Activated CD8-positive, alpha-beta T cell treated with anti-CD3 and anti-CD28 coated beads for 36 hours (primary cell): ENCODE measurements around the gene NLE1. TPM values are rescaled to one million over a fixed set of nuclear protein-coding genes. Genes with fewer than 3 reads are reported as not detected.

Experiments
- ATAC-seq: fragments of 200-7000 bp; cut with Tn5 transposase; one replicate; pipeline ENCODE4 v1.10.0; 2021; ENCODE audit warnings: mild to moderate bottlenecking, moderate library complexity
- CTCF ChIA-PET: fragments of 350-600 bp; sonication (Branson Sonifier 250); formaldehyde crosslinking; loops from one replicate; lab custom pipeline; 2021; ENCODE audit warnings: antibody characterized with exemption; lab: Charles Lee
- POLR2A ChIA-PET: fragments of 350-600 bp; sonication (Branson Sonifier 250); formaldehyde crosslinking; loops from one replicate; lab custom pipeline; 2021; ENCODE audit warnings: antibody characterized with exemption; lab: Charles Lee
- DNase-seq: peaks from one replicate; pipeline ENCODE4 v3.0.0-alpha.2; 2020
- H3K27ac Mint-ChIP-seq: one replicate; pipeline ENCODE4 v1.8.0; 2021; ENCODE audit warnings: mild to moderate bottlenecking, mixed read lengths
- H3K27me3 Mint-ChIP-seq: one replicate; pipeline ENCODE4 v1.8.0; 2021; ENCODE audit warnings: mixed read lengths
- H3K36me3 Mint-ChIP-seq: one replicate; pipeline ENCODE4 v1.8.0; 2021; ENCODE audit warnings: low read depth, mixed read lengths
- H3K4me1 Mint-ChIP-seq: one replicate; pipeline ENCODE4 v1.8.0; 2021; ENCODE audit warnings: low read depth, mixed read lengths
- H3K4me3 Mint-ChIP-seq: one replicate; pipeline ENCODE4 v1.8.0; 2021; ENCODE audit warnings: mild to moderate bottlenecking, moderate library complexity, mixed read lengths
- H3K9me3 Mint-ChIP-seq: one replicate; pipeline ENCODE4 v1.8.0; 2021; ENCODE audit warnings: mixed read lengths
- CTCF ChIP-seq: fragments of 200-600 bp; IDR thresholded peaks from one replicate; pipeline ENCODE4 v1.8.0; 2022; ENCODE audit warnings: antibody characterized with exemption, mild to moderate bottlenecking
- intact Hi-C: fragments of 100-400 bp; cut with micrococcal nuclease; formaldehyde crosslinking; loops from one replicate; pipeline ENCODE4 v1.10.0; 2022
- total RNA-seq, 2 experiments: library from RNA; stranded (reverse); gene quantifications; one replicate each; pipeline ENCODE4 v1.2.3, GENCODE V29; 2021

Gene NLE1
- total RNA-seq, 2 experiments from 2014 or later: 49.1 to 49.8 TPM

- Mint-ChIP-seq H3K4me1 (peaks cover 3% of the 10 kb centered on the region), H3K36me3 (peaks cover 35% of the 10 kb centered on the region), H3K4me3 (no peak overlapping the region), H3K27me3 (no peaks in the 10 kb centered on the region), H3K27ac (peak overlapping the region; percentile 11), H3K9me3 (no peaks in the 10 kb centered on the region)
- ChIA-PET CTCF (interaction anchor here (1.2 to 3.3 kb wide), 3 partner anchors 9 to 11 kb away, joined by 3 to 19 read pairs (median 12); partner anchors contain the start of genes FNDC8 and RAD51D), POLR2A (interaction anchor here (1.1 to 4.8 kb wide), 8 partner anchors 7 to 120 kb away, joined by 3 to 26 read pairs (median 10); partner anchors contain the start of genes NLE1 and RAD51D)
- DNase-seq (no peak), ATAC-seq (no peak)
- intact Hi-C loops: no loop called here
- no peak for TF ChIP-seq CTCF
Measured at GRCh38 chr17:35129154-35129972, 12.7 kb downstream of the NLE1 start.

- Mint-ChIP-seq H3K4me3 (no peak overlapping the region), H3K27me3 (no peaks in the 10 kb centered on the region), H3K4me1 (peaks cover 3% of the 10 kb centered on the region), H3K36me3 (peaks cover 23% of the 10 kb centered on the region), H3K9me3 (no peaks in the 10 kb centered on the region), H3K27ac (no peak overlapping the region)
- CTCF ChIA-PET: interaction anchor here (0.7 to 3.3 kb wide), 2 partner anchors 9 to 13 kb away, joined by 3 to 19 read pairs; partner anchors contain the start of gene RAD51D
- no peak for ATAC-seq
- no peak for TF ChIP-seq CTCF
- no peak for DNase-seq
- intact Hi-C loops: no loop called here
- POLR2A ChIA-PET: interaction anchor here (1.1 to 4.8 kb wide), 5 partner anchors 8 to 13 kb away, joined by 4 to 26 read pairs (median 10); partner anchors contain the start of genes NLE1 and RAD51D
Measured at GRCh38 chr17:35127751-35128514, 14.2 kb downstream of the NLE1 start.

GRCh38 chr17:35121315-35121714 lies 20.8 kb downstream of the NLE1 start, which contains the start of gene FNDC8:
Gene FNDC8 (plus strand): TSS chr17:35121615. CDS start chr17:35121694, 79 bp downstream.
- H3K4me1 Mint-ChIP-seq: peaks cover 21% of the 10 kb centered on the region
- no peak for TF ChIP-seq CTCF
- H3K9me3 Mint-ChIP-seq: no peaks in the 10 kb centered on the region
- H3K27ac Mint-ChIP-seq: no peak within 1 kb of the TSS
- ChIA-PET CTCF (interaction anchor here (0.8 to 3.8 kb wide), 4 partner anchors 9 to 577 kb away, joined by 4 to 33 read pairs (median 18); no protein-coding TSS in a partner anchor), POLR2A (interaction anchor here (1.2 to 3.2 kb wide), 2 partner anchors 7 to 9 kb away, joined by 5 to 15 read pairs; no protein-coding TSS in a partner anchor)
- peaks cover 19% of the 10 kb centered on the region for H3K36me3 Mint-ChIP-seq
- H3K27me3 Mint-ChIP-seq: no peaks in the 10 kb centered on the region
- ATAC-seq (no peak), DNase-seq (no peak)
- no peak within 1 kb of the TSS for H3K4me3 Mint-ChIP-seq
- intact Hi-C loops: loop anchor here (5.0 kb wide), 2 partner anchors 124 to 579 kb away; no protein-coding TSS in a partner anchor

GRCh38 chr17:35119370-35120165 lies 22.5 kb downstream of the NLE1 start, which contains the start of gene RAD51D:
Gene RAD51D (minus strand): TSS chr17:35119860. CDS start chr17:35119613, 247 bp downstream.
- intact Hi-C loops: loop anchor here (5.0 kb wide), 2 partner anchors 122 to 577 kb away; no protein-coding TSS in a partner anchor
- ATAC-seq (peak; percentile 90), DNase-seq (peak; percentile 83)
- peak within 1 kb of the TSS; percentile 91 for H3K27ac Mint-ChIP-seq
- TF ChIP-seq CTCF: peak; percentile 91
- POLR2A ChIA-PET: interaction anchor here (0.7 to 3.5 kb wide), 18 partner anchors 9 to 583 kb away, joined by 3 to 33 read pairs (median 6); partner anchors contain the start of gene LIG3
- H3K4me3 Mint-ChIP-seq: peak within 1 kb of the TSS; percentile 87
- peaks cover 31% of the 10 kb centered on the region for H3K36me3 Mint-ChIP-seq
- H3K4me1 Mint-ChIP-seq: peaks cover 25% of the 10 kb centered on the region
- CTCF ChIA-PET: interaction anchor here (0.6 to 4.2 kb wide), 64 partner anchors 8 to 700 kb away, joined by 3 to 59 read pairs (median 4); partner anchors contain the start of genes LIG3, NLE1 and RFFL
- H3K27me3 Mint-ChIP-seq: no peaks in the 10 kb centered on the region
- H3K9me3 Mint-ChIP-seq: no peaks in the 10 kb centered on the region
